Measurements from ENCODE around the gene PDE1C. TPM values are rescaled to one million over a fixed set of nuclear protein-coding genes. Genes with fewer than 3 reads are reported as not detected.

PDE1C gene
- total and polyA plus RNA-seq, 8 donors = 2.9 to 54.2 (median 5.9) TPM

GRCh38 chr7:32071466-32072091 lies 1.4 kb upstream of the PDE1C start:
- Histone ChIP-seq H3K4me3 (peak overlapping the region; percentile 47 to 66 (median 53)), H3K4me1 (peaks cover 0 to 24% (median 14%) of the 10 kb centered on the region in 4 donors), H3K27me3 (peaks cover 0 to 44% (median 15%) of the 10 kb centered on the region in 3 donors), H3K9me3 (no peaks in the 10 kb centered on the region), H3K36me3 (no peaks in the 10 kb centered on the region), H3K27ac (peak overlapping the region in 4 of 5 donors; percentile 65 to 84 (median 72))
- intact Hi-C loops (cut with DNase I; ENCODE audit: low total_unique reads) = no loop called here
- no peak for TF ChIP-seq POLR2A (IDR thresholded peaks at IDR 0.05)
- TF ChIP-seq CTCF (IDR thresholded peaks at IDR 0.05) = no peak
- TF ChIP-seq EP300 (IDR thresholded peaks at IDR 0.05) = no peak
- TF ChIP-seq POLR2AphosphoS5 (IDR thresholded peaks at IDR 0.05) = no peak
- DNase-seq = no peak
- 41 to 46% (median 45%) methylated on average over 5 to 6 of the region's 6 CpGs for WGBS, 5 donors

- TF ChIP-seq CTCF (IDR thresholded peaks at IDR 0.05) (no peak), POLR2A (IDR thresholded peaks at IDR 0.05) (no peak), POLR2AphosphoS5 (IDR thresholded peaks at IDR 0.05) (no peak), EP300 (IDR thresholded peaks at IDR 0.05) (no peak)
- Histone ChIP-seq H3K27ac (peak overlapping the region; percentile 54 to 84 (median 71)), H3K4me1 (peaks cover 0 to 24% (median 14%) of the 10 kb centered on the region in 4 donors), H3K36me3 (no peaks in the 10 kb centered on the region), H3K4me3 (peak overlapping the region; percentile 47 to 66 (median 53)), H3K9me3 (no peaks in the 10 kb centered on the region), H3K27me3 (peaks cover 0 to 35% (median 15%) of the 10 kb centered on the region in 3 donors)
- WGBS, 5 donors = 8 to 15% (median 11%) methylated on average over 9 of the region's 9 CpGs
- intact Hi-C loops (cut with DNase I; ENCODE audit: low total_unique reads) = no loop called here
- DNase-seq = no peak
Observed at GRCh38 chr7:32070051-32070405, 179 bp downstream of the PDE1C start.

- intact Hi-C loops (cut with DNase I; ENCODE audit: low total_unique reads) = no loop called here
- Histone ChIP-seq H3K27me3 (peaks cover 0 to 35% (median 15%) of the 10 kb centered on the region in 3 donors), H3K9me3 (no peaks in the 10 kb centered on the region), H3K36me3 (no peaks in the 10 kb centered on the region), H3K4me1 (peaks cover 0 to 24% (median 14%) of the 10 kb centered on the region in 4 donors), H3K27ac (peak overlapping the region in 1 of 5 donors; percentile 35), H3K4me3 (peak overlapping the region; percentile 47 to 66 (median 53))
- TF ChIP-seq CTCF (IDR thresholded peaks at IDR 0.05) (no peak), POLR2A (IDR thresholded peaks at IDR 0.05) (no peak), POLR2AphosphoS5 (IDR thresholded peaks at IDR 0.05) (no peak), EP300 (IDR thresholded peaks at IDR 0.05) (no peak)
- DNase-seq = no peak
Observed at GRCh38 chr7:32069116-32069650, 1.0 kb downstream of the PDE1C start.

GRCh38 chr7:32068411-32069101 lies 1.7 kb downstream of the PDE1C start:
- peak overlapping the region in 3 of 4 donors; percentile 49 to 66 (median 57) for H3K4me3 ChIP-seq

More at GRCh38 chr7:32068411-32069101, 1.7 kb downstream of the PDE1C start:
- Histone ChIP-seq H3K36me3 (no peaks in the 10 kb centered on the region), H3K4me1 (peaks cover 0 to 24% (median 14%) of the 10 kb centered on the region in 4 donors), H3K27ac (peak overlapping the region in 1 of 5 donors; percentile 35), H3K9me3 (no peaks in the 10 kb centered on the region), H3K27me3 (peaks cover 0 to 35% (median 15%) of the 10 kb centered on the region in 3 donors)
- intact Hi-C loops (cut with DNase I; ENCODE audit: low total_unique reads) = no loop called here
- peak in 1 of 2 donors; percentile 17 for DNase-seq
- TF ChIP-seq POLR2AphosphoS5 (IDR thresholded peaks at IDR 0.05) (no peak), POLR2A (IDR thresholded peaks at IDR 0.05) (no peak), CTCF (IDR thresholded peaks at IDR 0.05) (no peak), EP300 (IDR thresholded peaks at IDR 0.05) (no peak)
- WGBS, 5 donors = 28 to 57% (median 40%) methylated on average over 11 of the region's 11 CpGs

All from stomach (tissue), 9 donors.